ENCODE measurements around the gene GIT1. TPM values are rescaled to one million over a fixed set of nuclear protein-coding genes. Genes with fewer than 3 reads are reported as not detected.

GIT1 gene
- total and polyA plus RNA-seq, 9 of the 15 experiments (the other 6 are each of a cell fraction or from before 2014, with no cell fraction given) = 0.35 to 35.3 (median 17.1) TPM

DNA sequence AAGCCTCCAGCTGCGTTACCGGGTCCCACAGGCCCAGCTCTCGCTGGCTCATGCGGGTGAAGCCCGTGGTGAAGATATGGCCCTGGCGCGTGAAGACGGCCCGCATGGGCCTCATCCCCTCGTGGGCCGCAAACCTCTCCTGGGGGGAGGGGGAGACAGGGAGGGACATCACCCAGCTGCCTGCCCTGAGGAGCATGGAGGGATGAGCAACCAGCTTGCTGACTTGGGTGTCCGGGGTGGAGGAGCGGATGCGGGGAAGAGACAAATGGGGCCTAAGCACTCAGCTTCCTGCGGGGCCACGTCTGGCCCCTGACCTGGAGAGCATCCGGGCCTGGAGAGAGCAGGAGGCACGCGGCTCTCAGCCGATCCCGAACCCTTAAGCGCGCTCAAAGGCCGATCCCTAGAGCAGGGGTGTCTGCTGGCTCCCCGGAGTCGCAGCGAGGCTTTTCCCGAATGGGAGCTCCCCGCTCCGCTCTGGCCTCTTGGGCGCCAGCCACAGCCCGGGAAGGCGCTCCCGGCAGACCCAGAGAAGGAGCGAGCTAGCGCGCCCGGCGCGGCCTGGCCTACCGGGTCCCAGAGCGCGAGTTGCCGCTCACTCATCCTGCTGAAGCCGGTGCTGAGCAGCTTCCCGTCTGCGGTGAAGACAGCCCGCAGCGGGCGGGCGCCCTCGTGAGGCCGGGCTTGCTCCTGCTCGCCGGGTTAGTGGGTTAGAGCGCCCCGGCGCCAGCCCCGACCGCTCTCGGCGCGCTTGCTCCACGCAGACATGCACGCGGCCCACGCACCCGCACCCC is 28.2 kb upstream of the GIT1 start (continued):
- TF ChIP-seq, protein P1, sequence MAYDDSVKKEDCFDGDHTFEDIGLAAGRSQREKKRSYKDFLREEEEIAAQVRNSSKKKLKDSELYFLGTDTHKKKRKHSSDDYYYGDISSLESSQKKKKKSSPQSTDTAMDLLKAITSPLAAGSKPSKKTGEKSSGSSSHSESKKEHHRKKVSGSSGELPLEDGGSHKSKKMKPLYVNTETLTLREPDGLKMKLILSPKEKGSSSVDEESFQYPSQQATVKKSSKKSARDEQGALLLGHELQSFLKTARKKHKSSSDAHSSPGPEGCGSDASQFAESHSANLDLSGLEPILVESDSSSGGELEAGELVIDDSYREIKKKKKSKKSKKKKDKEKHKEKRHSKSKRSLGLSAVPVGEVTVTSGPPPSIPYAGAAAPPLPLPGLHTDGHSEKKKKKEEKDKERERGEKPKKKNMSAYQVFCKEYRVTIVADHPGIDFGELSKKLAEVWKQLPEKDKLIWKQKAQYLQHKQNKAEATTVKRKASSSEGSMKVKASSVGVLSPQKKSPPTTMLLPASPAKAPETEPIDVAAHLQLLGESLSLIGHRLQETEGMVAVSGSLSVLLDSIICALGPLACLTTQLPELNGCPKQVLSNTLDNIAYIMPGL (CRISPR knock-in tag; IDR thresholded peaks at IDR 0.05) = no peak
- TF ChIP-seq, protein P2, sequence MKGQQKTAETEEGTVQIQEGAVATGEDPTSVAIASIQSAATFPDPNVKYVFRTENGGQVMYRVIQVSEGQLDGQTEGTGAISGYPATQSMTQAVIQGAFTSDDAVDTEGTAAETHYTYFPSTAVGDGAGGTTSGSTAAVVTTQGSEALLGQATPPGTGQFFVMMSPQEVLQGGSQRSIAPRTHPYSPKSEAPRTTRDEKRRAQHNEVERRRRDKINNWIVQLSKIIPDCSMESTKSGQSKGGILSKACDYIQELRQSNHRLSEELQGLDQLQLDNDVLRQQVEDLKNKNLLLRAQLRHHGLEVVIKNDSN (CRISPR knock-in tag; IDR thresholded peaks at IDR 0.05) = 0 out of 2 replicates have a peak, but pooled peaks have one; percentile 9
- TF ChIP-seq ZNF785 (CRISPR knock-in tag; IDR thresholded peaks at IDR 0.05) (no peak), BCLAF1 (IDR thresholded peaks at IDR 0.05; ENCODE audit: borderline replicate concordance in 1 of 2, control insufficient read depth in 1 of 2, low read depth in 2 of 2, low read length in 1 of 2) (no peak), RHOXF2B (CRISPR knock-in tag; conservative IDR thresholded peaks at IDR 0.05) (no peak), GTF2A2 (tag; IDR thresholded peaks at IDR 0.05) (no peak), EHMT2 (IDR thresholded peaks at IDR 0.05) (no peak), PYGO2 (tag; IDR thresholded peaks at IDR 0.05) (no peak), ZNF57 (CRISPR knock-in tag; IDR thresholded peaks at IDR 0.05) (no peak), SMC3 (conservative IDR thresholded peaks at IDR 0.05; ENCODE audit: insufficient read depth, low read depth, low read length) (peak; percentile 52; the same call in 1 of the 2 replicates), ZNF354B (CRISPR knock-in tag; IDR thresholded peaks at IDR 0.05) (no peak), SLC30A9 (CRISPR knock-in tag; IDR thresholded peaks at IDR 0.05) (no peak), EZH2 (IDR thresholded peaks at IDR 0.05; ENCODE audit: borderline replicate concordance, low read depth, low read length) (no peak)
- TF ChIP-seq, protein P3, sequence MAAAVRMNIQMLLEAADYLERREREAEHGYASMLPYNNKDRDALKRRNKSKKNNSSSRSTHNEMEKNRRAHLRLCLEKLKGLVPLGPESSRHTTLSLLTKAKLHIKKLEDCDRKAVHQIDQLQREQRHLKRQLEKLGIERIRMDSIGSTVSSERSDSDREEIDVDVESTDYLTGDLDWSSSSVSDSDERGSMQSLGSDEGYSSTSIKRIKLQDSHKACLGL (CRISPR knock-in tag; IDR thresholded peaks at IDR 0.05; ENCODE audit: borderline replicate concordance, poor library complexity, severe bottlenecking) = no peak
- TF ChIP-seq, protein P4, sequence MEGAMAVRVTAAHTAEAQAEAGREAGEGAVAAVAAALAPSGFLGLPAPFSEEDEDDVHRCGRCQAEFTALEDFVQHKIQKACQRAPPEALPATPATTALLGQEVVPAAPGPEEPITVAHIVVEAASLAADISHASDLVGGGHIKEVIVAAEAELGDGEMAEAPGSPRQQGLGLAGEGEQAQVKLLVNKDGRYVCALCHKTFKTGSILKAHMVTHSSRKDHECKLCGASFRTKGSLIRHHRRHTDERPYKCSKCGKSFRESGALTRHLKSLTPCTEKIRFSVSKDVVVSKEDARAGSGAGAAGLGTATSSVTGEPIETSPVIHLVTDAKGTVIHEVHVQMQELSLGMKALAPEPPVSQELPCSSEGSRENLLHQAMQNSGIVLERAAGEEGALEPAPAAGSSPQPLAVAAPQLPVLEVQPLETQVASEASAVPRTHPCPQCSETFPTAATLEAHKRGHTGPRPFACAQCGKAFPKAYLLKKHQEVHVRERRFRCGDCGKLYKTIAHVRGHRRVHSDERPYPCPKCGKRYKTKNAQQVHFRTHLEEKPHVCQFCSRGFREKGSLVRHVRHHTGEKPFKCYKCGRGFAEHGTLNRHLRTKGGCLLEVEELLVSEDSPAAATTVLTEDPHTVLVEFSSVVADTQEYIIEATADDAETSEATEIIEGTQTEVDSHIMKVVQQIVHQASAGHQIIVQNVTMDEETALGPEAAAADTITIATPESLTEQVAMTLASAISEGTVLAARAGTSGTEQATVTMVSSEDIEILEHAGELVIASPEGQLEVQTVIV (CRISPR knock-in tag; IDR thresholded peaks at IDR 0.05; ENCODE audit: borderline replicate concordance) = no peak
- TF ChIP-seq, protein P5, sequence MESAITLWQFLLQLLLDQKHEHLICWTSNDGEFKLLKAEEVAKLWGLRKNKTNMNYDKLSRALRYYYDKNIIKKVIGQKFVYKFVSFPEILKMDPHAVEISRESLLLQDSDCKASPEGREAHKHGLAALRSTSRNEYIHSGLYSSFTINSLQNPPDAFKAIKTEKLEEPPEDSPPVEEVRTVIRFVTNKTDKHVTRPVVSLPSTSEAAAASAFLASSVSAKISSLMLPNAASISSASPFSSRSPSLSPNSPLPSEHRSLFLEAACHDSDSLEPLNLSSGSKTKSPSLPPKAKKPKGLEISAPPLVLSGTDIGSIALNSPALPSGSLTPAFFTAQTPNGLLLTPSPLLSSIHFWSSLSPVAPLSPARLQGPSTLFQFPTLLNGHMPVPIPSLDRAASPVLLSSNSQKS (CRISPR knock-in tag; IDR thresholded peaks at IDR 0.05) = no peak

Data from K562 (cell line).